Neuronal stem cell (in vitro differentiated cells): Measurements from ENCODE around the gene CCDC92.

Experiments used
- DNase-seq: peaks from one replicate; pipeline ENCODE4 v3.0.0-alpha.2; 2013; ENCODE audit warnings: low spot score
- H2AFZ ChIP-seq: one replicate; pipeline ENCODE4 v1.6.1; 2013; ENCODE audit warnings: mild to moderate bottlenecking, low read length, inconsistent platforms
- H2AK5ac ChIP-seq: 2 replicates; pipeline ENCODE4 v1.6.1; 2013; ENCODE audit warnings: low read depth, mild to moderate bottlenecking, inconsistent platforms, low read length, moderate library complexity, mixed read lengths
- H2BK120ac ChIP-seq: 2 replicates; pipeline ENCODE4 v1.6.1; 2013; ENCODE audit warnings: low read depth, mild to moderate bottlenecking, inconsistent platforms, low read length, moderate library complexity, mixed read lengths
- H2BK12ac ChIP-seq: one replicate; pipeline ENCODE4 v1.6.1; 2013; ENCODE audit warnings: low read length, inconsistent platforms
- H2BK15ac ChIP-seq: 2 replicates; pipeline ENCODE4 v1.6.1; 2013; ENCODE audit warnings: mild to moderate bottlenecking, low read length, inconsistent platforms, mixed read lengths
- H2BK5ac ChIP-seq: one replicate; pipeline ENCODE4 v1.6.1; 2013; ENCODE audit warnings: inconsistent platforms, mild to moderate bottlenecking, low read length, moderate library complexity
- H3K14ac ChIP-seq: one replicate; pipeline ENCODE4 v1.6.1; 2013; ENCODE audit warnings: low read length, inconsistent platforms
- H3K18ac ChIP-seq: 2 replicates; pipeline ENCODE4 v1.6.1; 2013; ENCODE audit warnings: low read length, inconsistent platforms
- H3K23ac ChIP-seq: 2 replicates; pipeline ENCODE4 v1.6.1; 2013; ENCODE audit warnings: low read depth, mild to moderate bottlenecking, mixed read lengths, low read length, inconsistent platforms; ENCODE audit not compliant: poor library complexity
- H3K27ac ChIP-seq: replicated peaks from 3 replicates; pipeline ENCODE4 v1.5.1; 2013; ENCODE audit warnings: low read length, inconsistent platforms
- H3K27me3 ChIP-seq, 3 experiments: 2 replicates each; pipeline ENCODE4 v1.6.1; 2013; ENCODE audit warnings: low read length in 3 of 3, mild to moderate bottlenecking in 2 of 3, inconsistent platforms in 1 of 3, low read depth in 1 of 3, mixed read lengths in 1 of 3, moderate library complexity in 1 of 3; ENCODE audit not compliant: control insufficient read depth in 3 of 3, insufficient read depth in 3 of 3
- H3K36me3 ChIP-seq, 2 donors: replicated peaks in 1 of 2; 2 replicates each; pipeline ENCODE4 v1.6.1; 2013; ENCODE audit warnings: low read length in 2 of 2; ENCODE audit not compliant: control insufficient read depth in 2 of 2, insufficient read depth in 2 of 2
- H3K4ac ChIP-seq: 2 replicates; pipeline ENCODE4 v1.6.1; 2013; ENCODE audit warnings: inconsistent platforms, mild to moderate bottlenecking, low read length, moderate library complexity
- H3K4me1 ChIP-seq, 2 donors: 1 replicate in 1 of 2; 2 replicates in 1 of 2; pipeline ENCODE4 v1.6.1; 2013; ENCODE audit warnings: low read length in 2 of 2, low read depth in 1 of 2; ENCODE audit not compliant: control insufficient read depth in 2 of 2, insufficient read depth in 1 of 2
- H3K4me2 ChIP-seq: one replicate; pipeline ENCODE4 v1.6.1; 2013; ENCODE audit warnings: mild to moderate bottlenecking, low read length, inconsistent platforms; ENCODE audit not compliant: insufficient read depth, poor library complexity, severe bottlenecking
- H3K4me3 ChIP-seq, 2 donors: 2 replicates each; pipeline ENCODE4 v1.5.1; 2013; ENCODE audit warnings: low read length in 2 of 2, mild to moderate bottlenecking in 2 of 2, inconsistent platforms in 1 of 2, moderate library complexity in 1 of 2
- H3K79me1 ChIP-seq: one replicate; pipeline ENCODE4 v1.6.1; 2013; ENCODE audit warnings: low read depth, mild to moderate bottlenecking, inconsistent platforms, low read length, moderate library complexity
- H3K9ac ChIP-seq: one replicate; pipeline ENCODE4 v1.6.1; 2013; ENCODE audit warnings: mild to moderate bottlenecking, low read depth, low read length, inconsistent platforms; ENCODE audit not compliant: poor library complexity
- H3K9me3 ChIP-seq, 2 donors: replicated peaks in 1 of 2; 2 replicates each; pipeline versions ENCODE3 to v1.6.1; 2013; ENCODE audit warnings: low read length in 2 of 2, mild to moderate bottlenecking in 2 of 2, inconsistent platforms in 1 of 2, low read depth in 1 of 2, mixed read lengths in 1 of 2, moderate library complexity in 1 of 2; ENCODE audit not compliant: control insufficient read depth in 2 of 2, insufficient read depth in 1 of 2
- H4K8ac ChIP-seq: one replicate; pipeline ENCODE4 v1.6.1; 2013; ENCODE audit warnings: low read depth, mild to moderate bottlenecking, inconsistent platforms, low read length, moderate library complexity
- H4K91ac ChIP-seq: one replicate; pipeline ENCODE4 v1.6.1; 2013; ENCODE audit warnings: low read length, low read depth, mild to moderate bottlenecking, inconsistent platforms; ENCODE audit not compliant: poor library complexity
- WGBS, 2 donors: extraction: QIAGEN DNeasy Blood & Tissue Kit; methylation state at CpG; one replicate each; pipeline ENCODE4 v1.1.7; 2013; ENCODE audit warnings: missing lambda C conversion rate in 2 of 2, mixed read lengths in 1 of 2; ENCODE audit not compliant: insufficient read length in 2 of 2, insufficient replicate concordance in 1 of 2; ENCODE audit errors: extremely low coverage in 2 of 2; 5-methylcytosine and 5-hydroxymethylcytosine counted together

The CCDC92 gene

DNA sequence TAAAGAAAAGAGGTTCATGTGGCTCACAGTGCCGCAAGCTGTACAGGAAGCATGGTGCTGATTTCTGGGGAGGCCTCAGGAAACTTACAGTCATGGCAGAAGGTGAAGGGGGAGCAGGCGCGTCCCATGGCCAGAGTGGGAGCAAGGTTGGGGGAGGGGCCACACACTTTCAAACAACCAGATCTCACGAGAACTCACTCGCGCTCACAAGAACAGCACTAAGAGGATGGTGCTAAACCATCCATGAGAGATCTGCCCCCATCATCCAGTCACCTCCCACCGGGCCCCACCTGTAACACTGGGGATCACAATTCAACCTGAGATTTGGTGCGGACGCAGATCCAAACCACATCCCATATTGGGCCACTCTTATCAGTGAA is 80.5 kb downstream of the CCDC92 start:
- H4K8ac ChIP-seq: no peak overlapping the region
- H2BK12ac ChIP-seq: no peak overlapping the region
- H3K18ac ChIP-seq: peak overlapping the region; percentile 60
- no peak overlapping the region for H3K4me2 ChIP-seq
- no peak overlapping the region for H2AFZ ChIP-seq
- H3K9ac ChIP-seq: no peak overlapping the region
- no peak overlapping the region for H2AK5ac ChIP-seq
- no CpG with 5 or more reads among the region's 9 CpGs for WGBS, 2 donors
- H3K14ac ChIP-seq: no peak overlapping the region
- no peak overlapping the region for H2BK15ac ChIP-seq
- H3K36me3 ChIP-seq: no peaks in the 10 kb centered on the region
- no peak overlapping the region for H3K4ac ChIP-seq
- no peak overlapping the region for H3K4me3 ChIP-seq
- H3K23ac ChIP-seq: peak overlapping the region; percentile 74
- H3K27ac ChIP-seq: no peak overlapping the region
- H3K4me1 ChIP-seq: no peaks in the 10 kb centered on the region
- no peak overlapping the region for H4K91ac ChIP-seq
- no peaks in the 10 kb centered on the region for H3K9me3 ChIP-seq
- no peak for DNase-seq
- H2BK5ac ChIP-seq: peak overlapping the region; percentile 69
- H3K79me1 ChIP-seq: no peaks in the 10 kb centered on the region
- no peak overlapping the region for H2BK120ac ChIP-seq
- H3K27me3 ChIP-seq: peaks cover 0 to 2% (median 0%) of the 10 kb centered on the region in 3 experiments

DNA sequence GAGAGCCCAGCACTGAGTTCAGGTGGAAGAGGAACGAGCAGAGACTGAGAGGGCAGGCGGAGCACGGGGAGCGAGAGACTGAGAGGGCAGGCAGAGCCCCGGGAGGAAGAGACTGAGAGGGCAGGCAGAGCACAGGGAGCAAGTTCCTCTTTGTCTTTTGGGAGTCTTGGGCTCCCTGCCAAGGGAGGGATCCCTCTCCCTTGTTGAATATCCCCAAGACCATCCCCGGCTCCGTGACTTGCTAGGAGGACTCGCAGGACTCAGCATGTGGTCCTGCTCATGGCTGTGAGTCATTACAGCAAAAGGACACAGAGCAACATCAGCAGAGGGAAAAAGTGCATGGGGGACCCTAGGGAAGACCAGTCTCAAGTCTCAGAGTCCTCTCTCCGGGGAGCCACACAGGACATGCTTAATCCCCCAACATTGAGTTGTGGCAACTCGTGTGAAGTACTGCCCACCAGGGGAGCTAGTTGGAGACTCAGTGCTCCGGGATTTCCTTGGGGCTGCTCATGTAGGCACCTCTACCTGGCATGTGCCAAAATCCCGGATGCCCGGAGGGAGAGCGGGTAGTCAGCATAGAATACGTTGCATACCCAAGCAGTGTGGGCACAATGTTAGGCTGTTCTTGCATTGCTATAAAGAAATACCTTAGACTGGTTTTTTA is 81.0 kb downstream of the CCDC92 start:
- Histone ChIP-seq H3K23ac (no peak overlapping the region), H2BK15ac (no peak overlapping the region), H2BK5ac (no peak overlapping the region), H3K27me3 (peaks cover 0 to 3% (median 0%) of the 10 kb centered on the region in 3 experiments), H3K4me3 (no peak overlapping the region), H3K4ac (no peak overlapping the region), H4K91ac (no peak overlapping the region), H2BK12ac (no peak overlapping the region), H3K4me1 (no peaks in the 10 kb centered on the region), H3K18ac (no peak overlapping the region), H3K27ac (no peak overlapping the region), H2AK5ac (peak overlapping the region; percentile 40), H3K9me3 (no peaks in the 10 kb centered on the region), H2AFZ (no peak overlapping the region), H4K8ac (no peak overlapping the region), H3K9ac (no peak overlapping the region), H3K14ac (no peak overlapping the region), H2BK120ac (no peak overlapping the region), H3K4me2 (no peak overlapping the region), H3K79me1 (no peaks in the 10 kb centered on the region), H3K36me3 (no peaks in the 10 kb centered on the region)
- DNase-seq: no peak
- WGBS, 2 donors: no CpG with 5 or more reads among the region's 15 CpGs

DNA sequence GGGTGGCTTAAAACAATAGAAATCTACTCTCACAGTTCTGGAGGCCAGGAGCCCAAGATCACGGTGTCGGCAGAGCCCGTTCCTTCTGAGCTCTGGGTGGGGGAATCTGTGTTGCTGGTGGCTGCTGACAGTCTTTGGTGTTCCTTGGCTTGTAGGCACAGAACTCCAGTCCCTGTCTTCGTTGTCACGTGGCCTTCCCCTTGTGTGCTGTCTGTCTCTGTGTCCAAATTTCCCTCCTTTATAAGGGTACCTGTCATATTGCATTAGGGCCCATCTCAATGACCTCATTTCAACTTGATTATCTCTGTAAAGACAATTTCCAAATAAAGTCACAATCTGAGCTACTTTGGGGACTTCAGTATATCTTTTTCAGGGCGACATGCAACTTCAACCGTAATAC is 81.6 kb downstream of the CCDC92 start:
- Histone ChIP-seq H3K4me1 (no peaks in the 10 kb centered on the region), H3K4me3 (no peak overlapping the region), H3K18ac (no peak overlapping the region), H4K91ac (no peak overlapping the region), H2BK5ac (no peak overlapping the region), H3K9me3 (no peaks in the 10 kb centered on the region), H3K4me2 (no peak overlapping the region), H4K8ac (no peak overlapping the region), H3K36me3 (peaks cover 0 to 2% of the 10 kb centered on the region in 2 donors), H3K9ac (no peak overlapping the region), H3K14ac (no peak overlapping the region), H2BK120ac (no peak overlapping the region), H2AFZ (no peak overlapping the region), H3K27me3 (peaks cover 0 to 5% (median 0%) of the 10 kb centered on the region in 3 experiments), H2BK12ac (no peak overlapping the region), H3K23ac (no peak overlapping the region), H2AK5ac (peak overlapping the region; percentile 63), H3K4ac (no peak overlapping the region), H3K79me1 (no peaks in the 10 kb centered on the region), H2BK15ac (no peak overlapping the region), H3K27ac (no peak overlapping the region)
- DNase-seq: no peak
- WGBS, 2 donors: no CpG with 5 or more reads among the region's 7 CpGs

DNA sequence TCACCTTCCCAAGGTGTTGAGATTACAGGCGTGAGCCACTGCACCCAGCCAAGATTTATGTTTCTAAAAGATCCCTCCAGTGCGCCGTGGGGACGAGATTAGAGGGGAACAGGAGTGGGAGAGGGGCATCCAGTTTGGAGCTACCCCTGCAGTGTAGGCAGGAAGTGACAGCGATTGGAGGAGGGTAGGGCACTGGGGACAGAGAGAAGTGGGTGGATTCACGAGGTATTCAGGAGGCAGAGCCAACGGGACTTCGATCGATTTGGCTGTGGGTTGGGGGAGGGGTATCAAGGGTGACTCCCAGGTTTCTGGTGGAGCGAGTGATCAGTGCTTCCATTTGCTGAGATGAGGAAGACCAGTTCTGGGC is 82.1 kb downstream of the CCDC92 start:
- Histone ChIP-seq H3K23ac (no peak overlapping the region), H3K4me1 (no peaks in the 10 kb centered on the region), H2BK5ac (no peak overlapping the region), H2BK15ac (no peak overlapping the region), H3K27ac (no peak overlapping the region), H4K8ac (no peak overlapping the region), H3K79me1 (no peaks in the 10 kb centered on the region), H3K27me3 (peaks cover 0 to 5% (median 0%) of the 10 kb centered on the region in 3 experiments), H3K4me2 (no peak overlapping the region), H3K4me3 (no peak overlapping the region), H2BK12ac (no peak overlapping the region), H3K9ac (no peak overlapping the region), H4K91ac (no peak overlapping the region), H3K4ac (no peak overlapping the region), H3K18ac (no peak overlapping the region), H2BK120ac (no peak overlapping the region), H3K14ac (no peak overlapping the region), H2AFZ (no peak overlapping the region), H3K9me3 (no peaks in the 10 kb centered on the region), H2AK5ac (no peak overlapping the region), H3K36me3 (peaks cover 0 to 2% of the 10 kb centered on the region in 2 donors)
- no CpG with 5 or more reads among the region's 10 CpGs for WGBS, 2 donors
- DNase-seq: no peak
